H1 (cell line): ENCODE results near the gene MAGEC1. TPM values are rescaled to one million over a fixed set of nuclear protein-coding genes. Genes with fewer than 3 reads are reported as not detected.

Source experiments
- GABPA ChIP-seq: IDR thresholded peaks from 2 replicates; pipeline ENCODE4 v1.6.1; 2011; ENCODE audit warnings: mild to moderate bottlenecking, low read length, moderate library complexity, borderline replicate concordance; ENCODE audit not compliant: insufficient read depth
- POU5F1 ChIP-seq: IDR thresholded peaks from 2 replicates; pipeline ENCODE4 v1.6.1; 2011; ENCODE audit warnings: low read depth, mild to moderate bottlenecking, low read length, moderate library complexity
- TAF7 ChIP-seq: optimal IDR thresholded peaks from 2 replicates; pipeline ENCODE3; 2011; ENCODE audit warnings: low read depth, mild to moderate bottlenecking, inconsistent platforms, low read length, moderate library complexity, borderline replicate concordance
- polyA plus RNA-seq, 7 experiments: library from polyadenylated mRNA; depleted of rRNA in 3 of 7; stranded (reverse) in 5 of 7; unstranded in 2 of 7; fragments of >200 nt in 5 of 7; fragments of 200-250 nt in 2 of 7; gene quantifications; 1 replicate in 5 of 7; 2 replicates in 1 of 7; 4 replicates in 1 of 7; pipeline versions ENCODE4 v1.2.1 to v1.2.3, GENCODE V29; 2011 to 2013; ENCODE audit warnings: missing spikeins in 2 of 7, mixed read lengths in 2 of 7
- total RNA-seq: library from RNA; stranded (reverse); fragmentation: NEBNext Ultra II Directional; extraction: Animal tissue kit (Norgen Biotek cat#: 25700); gene quantifications from 2 replicates; pipeline ENCODE4 v1.2.1, GENCODE V29; 2021

MAGEC1 gene
- total and polyA plus RNA-seq, 2 of the 8 experiments (the other 6 are each of a cell fraction or from before 2014, with no cell fraction given) = not detected

DNA sequence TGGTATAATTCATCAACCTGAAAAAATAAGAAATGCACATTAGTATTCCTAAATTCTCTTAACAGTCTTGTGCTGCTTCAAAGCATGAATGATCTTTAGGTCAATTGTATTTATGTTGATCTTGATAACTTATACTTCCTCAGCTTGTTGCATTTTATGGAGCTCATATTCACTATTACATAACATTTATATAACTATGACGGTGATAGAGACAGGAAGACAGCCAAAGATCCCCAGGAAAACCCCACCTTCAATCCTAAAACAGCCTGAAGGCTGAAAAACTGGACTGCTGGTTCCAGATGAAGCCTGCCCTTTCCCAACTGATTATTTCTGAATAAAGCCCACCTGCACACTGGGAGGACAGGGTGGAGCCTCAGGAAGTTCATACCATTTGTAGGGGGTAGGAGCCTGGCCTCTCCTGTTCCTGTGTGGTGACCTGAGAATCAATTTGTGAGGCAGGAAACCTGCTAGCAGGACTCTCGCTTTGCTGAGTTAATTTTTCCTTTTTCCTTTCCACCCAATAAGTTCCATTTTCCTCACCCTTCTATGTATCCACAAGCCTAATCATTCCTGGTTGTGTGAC is 30.5 kb downstream of the MAGEC1 start (continued):
- TF ChIP-seq TAF7 (no peak), POU5F1 (no peak), GABPA (no peak)
